K562 (cell line): ENCODE results near the gene CACNA1A. TPM values are rescaled to one million over a fixed set of nuclear protein-coding genes. Genes with fewer than 3 reads are reported as not detected.

Source experiments
- ATAC-seq: fragments of 200-7000 bp; cut with Tn5 transposase; 3 replicates; pipeline ENCODE4 v1.9.1; 2020; ENCODE audit warnings: moderate library complexity
- BruUV-seq: library from RNA; stranded (reverse); fragments of 400-500 nt; replicated peaks from 2 replicates; lab custom pipeline; 2021; lab: Mats Ljungman, UMichigan
- CTCF ChIA-PET: fragments of 300-600 bp; formaldehyde crosslinking; extraction: SDS; loops from one replicate; lab custom pipeline; 2021; ENCODE audit warnings: low intra/inter-chr PET ratio; lab: Yijun Ruan, JAX
- POLR2A ChIA-PET: fragments of 300-600, 350-650 bp; sonication (Branson Sonifier 250); formaldehyde crosslinking; extraction: SDS; loops from one replicate; lab custom pipeline; 2021; ENCODE audit warnings: antibody characterized with exemption, inconsistent platforms; lab: Yijun Ruan, JAX
- DNase-seq, 4 experiments: peaks; one replicate each; pipeline versions ENCODE4 v3.0.0 to v3.0.0-alpha.2; 2011 to 2018; ENCODE audit warnings: low spot score in 3 of 4, mixed read lengths in 3 of 4; ENCODE audit errors: extremely low read depth in 1 of 4
- FAIRE-seq: peaks from 2 replicates; lab custom pipeline; 2011; peaks lifted over from hg19 to GRCh38; lab: Jason Lieb, UNC
- H2AFZ ChIP-seq: 2 replicates; pipeline ENCODE4 v1.6.0; 2011; ENCODE audit warnings: low read depth, low read length, control low read depth, inconsistent platforms
- H3K27ac ChIP-seq: fragments of 200-600 bp; 3 replicates; pipeline ENCODE4 v1.8.0; 2011; ENCODE audit warnings: low read depth, mild to moderate bottlenecking, control low read depth, inconsistent platforms, low read length, moderate library complexity, mixed read lengths; ENCODE audit errors: extremely low read depth
- H3K27me3 ChIP-seq, 2 experiments: fragments of 300-600 bp in 1 of 2; 2 replicates in 1 of 2; 3 replicates in 1 of 2; pipeline versions ENCODE4 v1.6.0 to v1.8.0; 2011; ENCODE audit warnings: inconsistent platforms in 2 of 2, low read length in 2 of 2, mild to moderate bottlenecking in 1 of 2, mixed read lengths in 1 of 2, moderate library complexity in 1 of 2; ENCODE audit not compliant: control insufficient read depth in 2 of 2, insufficient read depth in 2 of 2
- H3K36me3 ChIP-seq: fragments of 300-600 bp; 3 replicates; pipeline ENCODE4 v1.8.0; 2011; ENCODE audit warnings: mild to moderate bottlenecking, low read length, inconsistent platforms; ENCODE audit not compliant: control insufficient read depth, insufficient read depth
- H3K4me1 ChIP-seq, 2 experiments: fragments of 200-600 bp in 1 of 2; replicated peaks in 1 of 2; 2 replicates in 1 of 2; 3 replicates in 1 of 2; pipeline versions ENCODE4 v1.5.1 to v1.8.0; 2011; ENCODE audit warnings: inconsistent platforms in 2 of 2, low read length in 2 of 2, mild to moderate bottlenecking in 1 of 2, mixed read lengths in 1 of 2, moderate library complexity in 1 of 2; ENCODE audit not compliant: control insufficient read depth in 2 of 2, insufficient read depth in 2 of 2
- H3K4me2 ChIP-seq: 2 replicates; pipeline ENCODE4 v1.6.1; 2011; ENCODE audit warnings: low read length, control low read depth, inconsistent platforms, mixed read lengths; ENCODE audit not compliant: insufficient read depth
- H3K4me3 ChIP-seq: fragments of 200-600 bp; sonication (generic), shearing (Covaris generic); 2 replicates; pipeline ENCODE4 v1.5.1; 2016; ENCODE audit warnings: control low read depth, inconsistent platforms
- H3K79me2 ChIP-seq: fragments of 200-600 bp; 3 replicates; pipeline ENCODE4 v1.8.0; 2011; ENCODE audit warnings: low read length, inconsistent platforms; ENCODE audit not compliant: control insufficient read depth, insufficient read depth
- H3K9ac ChIP-seq, 2 experiments: 2 replicates each; pipeline versions ENCODE4 v1.6.0 to v1.6.1; 2011; ENCODE audit warnings: low read depth in 2 of 2, low read length in 2 of 2, control low read depth in 1 of 2, inconsistent platforms in 1 of 2, mild to moderate bottlenecking in 1 of 2, mixed read lengths in 1 of 2; ENCODE audit not compliant: insufficient read depth in 1 of 2
- H3K9me1 ChIP-seq: one replicate; pipeline ENCODE4 v1.6.0; 2011; ENCODE audit warnings: inconsistent platforms, mild to moderate bottlenecking, low read length, moderate library complexity; ENCODE audit not compliant: control insufficient read depth, insufficient read depth
- H3K9me3 ChIP-seq: replicated peaks from 2 replicates; pipeline ENCODE4 v1.5.1; 2011; ENCODE audit warnings: low read depth, low read length, inconsistent platforms; ENCODE audit not compliant: control insufficient read depth, insufficient read depth
- H4K20me1 ChIP-seq: replicated peaks from 2 replicates; pipeline ENCODE4 v1.6.1; 2011; ENCODE audit warnings: low read length, inconsistent platforms, mixed read lengths; ENCODE audit not compliant: control insufficient read depth, insufficient read depth
- ARID3B ChIP-seq: fragments of 250-450 bp; sonication (Bioruptor Pico); IDR thresholded peaks from 2 replicates; pipeline ENCODE4 v1.4.0; 2020; ENCODE audit warnings: borderline replicate concordance
- MTA1 ChIP-seq: fragments of 450-650 bp; IDR thresholded peaks from 2 replicates; pipeline ENCODE4 v1.6.1; 2017; ENCODE audit warnings: borderline replicate concordance
- NR1H2 ChIP-seq: sonication (generic); formaldehyde crosslinking; IDR thresholded peaks from 2 replicates; pipeline ENCODE4 v1.4.0; 2020; ENCODE audit warnings: mild to moderate bottlenecking, missing genetic modification reagents
- RBM34 ChIP-seq: fragments of 200-400 bp; formaldehyde crosslinking; IDR thresholded peaks from 2 replicates; pipeline ENCODE4 v1.6.1; 2018; ENCODE audit warnings: low read length, borderline replicate concordance; ENCODE audit not compliant: insufficient read depth
- RHOXF2B ChIP-seq: fragments of 250-450 bp; sonication (Bioruptor Pico); conservative IDR thresholded peaks from 2 replicates; pipeline ENCODE4 v1.5.1; 2021
- SIRT6 ChIP-seq: IDR thresholded peaks from one replicate; pipeline ENCODE4 v1.6.1; 2012; ENCODE audit warnings: low read depth, mild to moderate bottlenecking, control low read depth, inconsistent platforms, low read length, moderate library complexity
- STAG1 ChIP-seq: sonication (generic); formaldehyde crosslinking; IDR thresholded peaks from 2 replicates; pipeline ENCODE4 v1.5.0; 2020; ENCODE audit warnings: missing genetic modification reagents, borderline replicate concordance
- TBP ChIP-seq: optimal IDR thresholded peaks from 2 replicates; pipeline ENCODE3; 2011; ENCODE audit warnings: low read depth, low read length, improper control_type of control experiment
- ZBTB5 ChIP-seq: fragments of 450-650 bp; IDR thresholded peaks from 2 replicates; pipeline ENCODE4 v1.6.1; 2017; ENCODE audit warnings: antibody characterized with exemption
- ZNF175 ChIP-seq: fragments of 200-800 bp; sonication (Bioruptor generic); IDR thresholded peaks from 2 replicates; pipeline ENCODE4 v1.6.1; 2016; ENCODE audit warnings: low read depth, mild to moderate bottlenecking, missing genetic modification characterization, missing compliant biosample characterization
- ZNF253 ChIP-seq: fragments of 250-450 bp; sonication (Bioruptor Pico); conservative IDR thresholded peaks from 2 replicates; pipeline ENCODE4 v1.6.1; 2021; ENCODE audit warnings: mild to moderate bottlenecking
- ZNF274 ChIP-seq: IDR thresholded peaks from 2 replicates; pipeline ENCODE4 v1.6.1; 2011; ENCODE audit warnings: low read depth, mild to moderate bottlenecking, low read length, moderate library complexity, borderline replicate concordance
- ZNF696 ChIP-seq: fragments of 250-450 bp; sonication (Bioruptor Pico); conservative IDR thresholded peaks from 2 replicates; pipeline ENCODE4 v1.4.0; 2020; ENCODE audit warnings: mild to moderate bottlenecking, moderate library complexity
- WGBS: fragments of 100-300 bp; shearing (Covaris generic); methylation state at CpG from one replicate; pipeline ENCODE4 v1.1.6; 2016; ENCODE audit warnings: low coverage, mixed read lengths; ENCODE audit not compliant: insufficient coverage; ENCODE audit errors: missing lambda C conversion rate; 5-methylcytosine and 5-hydroxymethylcytosine counted together
- in situ Hi-C: fragments of 300-500 bp; cut with MboI; formaldehyde crosslinking; loops from 4 replicates; pipeline ENCODE4 v1.15.0; 2018; ENCODE audit warnings: inconsistent platforms, mixed read lengths
- intact Hi-C: fragments of 100-400 bp; cut with micrococcal nuclease; formaldehyde crosslinking; loops from 2 replicates; pipeline ENCODE4 v1.14.2; 2022
- polyA plus RNA-seq, 8 experiments: library from polyadenylated mRNA; depleted of rRNA in 4 of 8; stranded (reverse) in 5 of 8; unstranded in 3 of 8; fragments of >200 nt; fragmentation: Nextera tagmentation in 2 of 8; fragmentation: Illumina TruSeq in 1 of 8; extraction: Ambion mirVana in 2 of 8; extraction: Trizol in 1 of 8; gene quantifications; 2 replicates each; pipeline versions ENCODE4 v1.2.1 to v1.2.3, GENCODE V29; 2011 to 2014; ENCODE audit warnings: inconsistent platforms in 1 of 8, missing spikeins in 1 of 8
- total RNA-seq, 7 experiments: library from RNA; depleted of rRNA in 6 of 7; stranded (reverse); fragments of >200 nt in 6 of 7; fragmentation: Illumina TruSeq in 2 of 7; extraction: Trizol in 2 of 7; gene quantifications; 2 replicates each; pipeline versions ENCODE4 v1.2.1 to v1.2.3, GENCODE V29; 2011 to 2021; ENCODE audit warnings: low replicate concordance in 1 of 7
- TF ChIP-seq, protein P1 (sequence below), 2 experiments: fragments of 450-650 bp in 1 of 2; sonication (generic) in 1 of 2; formaldehyde crosslinking; conservative IDR thresholded peaks; 2 replicates each; pipeline versions ENCODE4 v1.4.0 to v1.8.1; 2020 to 2022; ENCODE audit warnings: mild to moderate bottlenecking in 1 of 2, missing genetic modification reagents in 1 of 2
- TF ChIP-seq, protein P2 (sequence below): sonication (generic); formaldehyde crosslinking; IDR thresholded peaks from 2 replicates; pipeline ENCODE4 v1.8.1; 2023; ENCODE audit warnings: mild to moderate bottlenecking, missing genetic modification reagents, moderate library complexity
- TF ChIP-seq, protein P3 (sequence below): fragments of 450-650 bp; formaldehyde crosslinking; IDR thresholded peaks from 2 replicates; pipeline ENCODE4 v1.4.0; 2020; ENCODE audit warnings: mild to moderate bottlenecking, moderate library complexity

Gene CACNA1A
- total and polyA plus RNA-seq, 9 of the 15 experiments (the other 6 are each of a cell fraction or from before 2014, with no cell fraction given) = 0.03 to 0.20 (median 0.09) TPM; not detected in 1

GRCh38 chr19:13339869-13340268 lies 166.4 kb downstream of the CACNA1A start:
- Histone ChIP-seq H3K36me3 (no peaks in the 10 kb centered on the region), H3K79me2 (no peaks in the 10 kb centered on the region), H3K4me2 (no peak overlapping the region), H2AFZ (no peak overlapping the region), H3K9me3 (no peaks in the 10 kb centered on the region; the same call in 1 of the 2 replicates), H3K9me1 (no peaks in the 10 kb centered on the region), H3K4me1 (no peaks in the 10 kb centered on the region), H3K27ac (no peak overlapping the region), H3K9ac (no peak overlapping the region), H4K20me1 (no peaks in the 10 kb centered on the region), H3K4me3 (no peak overlapping the region), H3K27me3 (peaks cover 3 to 10% of the 10 kb centered on the region in 2 experiments; a peak in 3 of 5 replicates)
- POLR2A ChIA-PET = interaction anchor here (0.7 kb wide), 1 partner anchor 340 kb away, joined by 3 read pairs; no protein-coding TSS in a partner anchor
- intact Hi-C loops (no loop called here), in situ Hi-C loops (no loop called here)
- DNase-seq (no peak), FAIRE-seq (no peak), ATAC-seq (no peak)
- 1% methylated on average over 13 of the region's 13 CpGs for WGBS
- CTCF ChIA-PET = interaction anchor here (0.6 kb wide), 1 partner anchor 87 kb away, joined by 5 read pairs; no protein-coding TSS in a partner anchor
- BruUV-seq = no TSS peak
- TF ChIP-seq SIRT6 = no peak
- TF ChIP-seq STAG1 = no peak
- no peak for TF ChIP-seq ZNF274
- TF ChIP-seq NR1H2 (CRISPR knock-in tag) = no peak
- TF ChIP-seq ZBTB5 = no peak
- no peak for TF ChIP-seq TBP
- no peak for TF ChIP-seq MTA1
- no peak for TF ChIP-seq ZNF175 (CRISPR knock-in tag)
- no peak for TF ChIP-seq ARID3B (CRISPR knock-in tag)
- TF ChIP-seq, protein P1, sequence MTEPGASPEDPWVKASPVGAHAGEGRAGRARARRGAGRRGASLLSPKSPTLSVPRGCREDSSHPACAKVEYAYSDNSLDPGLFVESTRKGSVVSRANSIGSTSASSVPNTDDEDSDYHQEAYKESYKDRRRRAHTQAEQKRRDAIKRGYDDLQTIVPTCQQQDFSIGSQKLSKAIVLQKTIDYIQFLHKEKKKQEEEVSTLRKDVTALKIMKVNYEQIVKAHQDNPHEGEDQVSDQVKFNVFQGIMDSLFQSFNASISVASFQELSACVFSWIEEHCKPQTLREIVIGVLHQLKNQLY (CRISPR knock-in tag; conservative IDR thresholded peaks at IDR 0.05) = no peak
- TF ChIP-seq RHOXF2B (CRISPR knock-in tag) = no peak
- TF ChIP-seq ZNF696 = no peak
- no peak for TF ChIP-seq RBM34
- TF ChIP-seq, protein P2, sequence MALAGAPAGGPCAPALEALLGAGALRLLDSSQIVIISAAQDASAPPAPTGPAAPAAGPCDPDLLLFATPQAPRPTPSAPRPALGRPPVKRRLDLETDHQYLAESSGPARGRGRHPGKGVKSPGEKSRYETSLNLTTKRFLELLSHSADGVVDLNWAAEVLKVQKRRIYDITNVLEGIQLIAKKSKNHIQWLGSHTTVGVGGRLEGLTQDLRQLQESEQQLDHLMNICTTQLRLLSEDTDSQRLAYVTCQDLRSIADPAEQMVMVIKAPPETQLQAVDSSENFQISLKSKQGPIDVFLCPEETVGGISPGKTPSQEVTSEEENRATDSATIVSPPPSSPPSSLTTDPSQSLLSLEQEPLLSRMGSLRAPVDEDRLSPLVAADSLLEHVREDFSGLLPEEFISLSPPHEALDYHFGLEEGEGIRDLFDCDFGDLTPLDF (CRISPR knock-in tag) = no peak
- no peak for TF ChIP-seq ZNF253
- TF ChIP-seq, protein P3, sequence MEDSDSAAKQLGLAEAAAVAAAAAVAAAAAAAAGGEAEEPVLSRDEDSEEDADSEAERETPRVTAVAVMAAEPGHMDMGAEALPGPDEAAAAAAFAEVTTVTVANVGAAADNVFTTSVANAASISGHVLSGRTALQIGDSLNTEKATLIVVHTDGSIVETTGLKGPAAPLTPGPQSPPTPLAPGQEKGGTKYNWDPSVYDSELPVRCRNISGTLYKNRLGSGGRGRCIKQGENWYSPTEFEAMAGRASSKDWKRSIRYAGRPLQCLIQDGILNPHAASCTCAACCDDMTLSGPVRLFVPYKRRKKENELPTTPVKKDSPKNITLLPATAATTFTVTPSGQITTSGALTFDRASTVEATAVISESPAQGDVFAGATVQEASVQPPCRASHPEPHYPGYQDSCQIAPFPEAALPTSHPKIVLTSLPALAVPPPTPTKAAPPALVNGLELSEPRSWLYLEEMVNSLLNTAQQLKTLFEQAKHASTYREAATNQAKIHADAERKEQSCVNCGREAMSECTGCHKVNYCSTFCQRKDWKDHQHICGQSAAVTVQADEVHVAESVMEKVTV (CRISPR knock-in tag) = no peak
